ENCODE data around the gene NMU. TPM values are rescaled to one million over a fixed set of nuclear protein-coding genes. Genes with fewer than 3 reads are reported as not detected.

The NMU gene
- total RNA-seq, 1 donor from 2014 or later, result 0.71 TPM

DNA sequence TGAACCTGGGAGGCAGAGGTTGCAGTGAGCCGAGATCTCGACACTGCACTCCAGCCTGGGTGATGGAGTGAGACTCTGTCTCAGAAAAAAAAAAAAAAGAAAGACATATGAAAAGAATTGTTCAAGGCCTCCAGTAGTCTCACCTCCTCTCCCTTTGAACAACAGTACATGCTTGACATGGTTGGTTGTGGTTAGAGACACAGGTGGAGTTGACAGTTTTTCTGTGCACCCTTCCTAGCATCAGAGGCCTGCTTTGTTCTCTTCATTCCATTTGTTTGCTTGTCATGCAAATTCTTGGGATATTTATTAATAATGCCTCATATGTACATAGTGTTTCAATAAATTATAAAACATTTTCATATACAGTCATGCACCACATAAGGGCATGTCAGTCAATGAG, 25.7 kb downstream of the NMU start:
- Histone ChIP-seq H3K27me3 (ENCODE audit: control insufficient read depth, insufficient read depth, low read length) (no peaks in the 10 kb centered on the region), H3K4me3 (ENCODE audit: low read depth, low read length) (no peak overlapping the region), H3K36me3 (ENCODE audit: control insufficient read depth, insufficient read depth, low read length) (no peaks in the 10 kb centered on the region)
- TF ChIP-seq, protein P1, sequence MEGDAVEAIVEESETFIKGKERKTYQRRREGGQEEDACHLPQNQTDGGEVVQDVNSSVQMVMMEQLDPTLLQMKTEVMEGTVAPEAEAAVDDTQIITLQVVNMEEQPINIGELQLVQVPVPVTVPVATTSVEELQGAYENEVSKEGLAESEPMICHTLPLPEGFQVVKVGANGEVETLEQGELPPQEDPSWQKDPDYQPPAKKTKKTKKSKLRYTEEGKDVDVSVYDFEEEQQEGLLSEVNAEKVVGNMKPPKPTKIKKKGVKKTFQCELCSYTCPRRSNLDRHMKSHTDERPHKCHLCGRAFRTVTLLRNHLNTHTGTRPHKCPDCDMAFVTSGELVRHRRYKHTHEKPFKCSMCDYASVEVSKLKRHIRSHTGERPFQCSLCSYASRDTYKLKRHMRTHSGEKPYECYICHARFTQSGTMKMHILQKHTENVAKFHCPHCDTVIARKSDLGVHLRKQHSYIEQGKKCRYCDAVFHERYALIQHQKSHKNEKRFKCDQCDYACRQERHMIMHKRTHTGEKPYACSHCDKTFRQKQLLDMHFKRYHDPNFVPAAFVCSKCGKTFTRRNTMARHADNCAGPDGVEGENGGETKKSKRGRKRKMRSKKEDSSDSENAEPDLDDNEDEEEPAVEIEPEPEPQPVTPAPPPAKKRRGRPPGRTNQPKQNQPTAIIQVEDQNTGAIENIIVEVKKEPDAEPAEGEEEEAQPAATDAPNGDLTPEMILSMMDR (IDR thresholded peaks at IDR 0.05; ENCODE audit: insufficient read depth, low read length, poor library complexity, severe bottlenecking), result no peak
- no peak for DNase-seq (ENCODE audit: low read depth)

DNA sequence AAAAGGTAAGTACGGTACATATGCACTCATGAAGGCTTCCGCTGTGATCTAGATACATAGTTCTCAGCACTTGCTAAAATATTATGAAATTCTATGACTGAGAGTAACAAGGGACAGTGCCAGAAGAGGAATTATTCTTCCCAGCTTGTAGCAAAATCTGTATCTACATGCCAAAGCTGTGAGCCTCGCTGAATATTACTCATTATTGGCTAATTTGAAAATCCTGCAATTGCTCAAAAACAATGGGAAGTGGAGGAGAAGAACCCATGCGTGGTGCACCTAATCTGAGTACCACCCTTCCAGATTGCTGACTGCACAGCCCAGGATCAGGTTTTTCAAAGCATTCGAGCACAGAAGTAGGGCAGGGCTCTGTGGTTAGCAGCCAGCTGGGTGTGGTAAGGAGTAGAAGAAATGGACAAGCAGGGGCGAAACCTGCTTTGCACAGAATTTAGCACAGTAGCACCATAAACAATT, 26.7 kb downstream of the NMU start:
- no peak overlapping the region for H3K4me3 ChIP-seq (ENCODE audit: low read depth, low read length)
- no peak for DNase-seq (ENCODE audit: low read depth)
- no peaks in the 10 kb centered on the region for H3K27me3 ChIP-seq (ENCODE audit: control insufficient read depth, insufficient read depth, low read length)
- TF ChIP-seq, protein P1 (IDR thresholded peaks at IDR 0.05; ENCODE audit: insufficient read depth, low read length, poor library complexity, severe bottlenecking), result no peak
- no peaks in the 10 kb centered on the region for H3K36me3 ChIP-seq (ENCODE audit: control insufficient read depth, insufficient read depth, low read length)

DNA sequence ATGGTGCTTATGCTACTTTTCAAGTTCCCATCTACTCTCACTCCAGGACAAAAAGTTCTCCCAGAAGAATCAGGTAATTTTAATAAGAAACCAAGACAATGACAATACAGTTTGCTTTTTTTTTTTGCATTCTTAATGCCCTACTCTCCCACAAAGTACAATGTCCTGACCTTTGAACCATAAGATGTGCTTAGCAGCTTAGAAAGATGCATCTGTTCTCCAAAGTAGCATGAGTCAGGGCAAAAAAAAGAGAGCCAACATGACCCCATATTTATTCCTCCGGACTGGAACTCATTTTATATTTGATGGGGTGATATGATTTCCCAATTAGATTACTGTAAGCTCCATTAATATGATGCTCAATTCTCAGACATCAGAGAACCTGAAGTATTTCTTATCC, 27.5 kb downstream of the NMU start:
- TF ChIP-seq, protein P1 (IDR thresholded peaks at IDR 0.05; ENCODE audit: insufficient read depth, low read length, poor library complexity, severe bottlenecking), result no peak
- Histone ChIP-seq H3K27me3 (ENCODE audit: control insufficient read depth, insufficient read depth, low read length) (no peaks in the 10 kb centered on the region), H3K36me3 (ENCODE audit: control insufficient read depth, insufficient read depth, low read length) (no peaks in the 10 kb centered on the region), H3K4me3 (ENCODE audit: low read depth, low read length) (no peak overlapping the region)
- no peak for DNase-seq (ENCODE audit: low read depth)

DNA sequence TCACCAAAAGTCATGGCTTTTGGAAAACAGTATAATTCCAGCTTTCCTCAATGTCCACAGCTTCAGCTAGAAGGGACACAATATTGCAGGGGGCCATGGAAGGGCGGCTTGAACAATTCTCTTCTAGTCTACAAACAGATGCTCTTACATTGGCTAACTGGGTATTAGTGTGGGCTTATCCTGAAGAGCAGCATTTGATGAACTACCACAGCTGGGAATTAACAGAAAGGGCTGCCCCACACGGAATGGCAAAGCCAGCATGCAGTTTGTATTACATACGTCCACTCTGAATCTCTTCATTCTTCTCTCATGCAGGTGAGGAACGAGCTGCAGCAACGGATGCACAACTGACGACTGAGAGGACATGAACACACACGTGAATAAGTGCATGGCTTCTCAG, 31.1 kb downstream of the NMU start:
- Histone ChIP-seq H3K4me3 (ENCODE audit: low read depth, low read length) (no peak overlapping the region), H3K27me3 (ENCODE audit: control insufficient read depth, insufficient read depth, low read length) (no peaks in the 10 kb centered on the region), H3K36me3 (ENCODE audit: control insufficient read depth, insufficient read depth, low read length) (no peaks in the 10 kb centered on the region)
- TF ChIP-seq, protein P1 (IDR thresholded peaks at IDR 0.05; ENCODE audit: insufficient read depth, low read length, poor library complexity, severe bottlenecking), result no peak
- DNase-seq (ENCODE audit: low read depth), result no peak

DNA sequence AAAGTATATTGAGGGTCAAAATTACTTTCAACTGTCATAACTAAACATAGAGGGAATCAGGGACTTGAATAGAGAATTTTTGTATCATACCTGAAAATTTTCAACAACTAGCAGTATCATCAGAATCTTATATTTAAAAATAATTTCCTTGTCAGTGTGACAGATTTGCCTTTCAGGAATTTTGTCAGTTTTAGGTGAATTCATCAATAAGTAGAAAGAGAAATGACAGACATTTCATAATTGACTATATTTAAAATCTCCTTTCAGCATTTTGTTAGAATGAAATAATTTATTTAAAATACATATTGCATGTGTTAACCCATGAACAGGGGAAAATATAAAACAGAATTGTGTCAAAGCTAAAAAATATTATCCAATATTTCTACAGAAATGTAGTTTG, 35.5 kb downstream of the NMU start:
- H3K27me3 ChIP-seq (ENCODE audit: control insufficient read depth, insufficient read depth, low read length), result no peaks in the 10 kb centered on the region
- DNase-seq (ENCODE audit: low read depth), result no peak
- TF ChIP-seq, protein P1 (IDR thresholded peaks at IDR 0.05; ENCODE audit: insufficient read depth, low read length, poor library complexity, severe bottlenecking), result no peak
- no peak overlapping the region for H3K4me3 ChIP-seq (ENCODE audit: low read depth, low read length)
- no peaks in the 10 kb centered on the region for H3K36me3 ChIP-seq (ENCODE audit: control insufficient read depth, insufficient read depth, low read length)

DNA sequence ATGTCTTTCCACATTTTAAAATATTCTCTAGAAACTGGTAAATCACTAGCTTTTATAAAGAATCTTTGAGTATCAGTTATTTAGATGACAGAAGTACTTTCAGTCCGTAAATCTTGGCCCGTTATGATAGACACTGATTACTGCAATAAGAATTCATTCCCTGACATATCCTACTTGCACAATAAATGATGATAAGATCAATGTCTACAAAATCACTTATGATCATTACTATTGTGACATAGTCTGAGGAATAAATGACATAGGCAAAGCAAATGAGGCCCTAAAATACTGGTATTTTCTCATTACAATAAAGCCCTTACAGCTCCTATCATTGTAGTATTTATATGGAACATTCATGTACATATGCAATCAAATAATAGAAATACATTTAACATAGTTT, 37.5 kb downstream of the NMU start:
- H3K36me3 ChIP-seq (ENCODE audit: control insufficient read depth, insufficient read depth, low read length), result no peaks in the 10 kb centered on the region
- no peaks in the 10 kb centered on the region for H3K27me3 ChIP-seq (ENCODE audit: control insufficient read depth, insufficient read depth, low read length)
- TF ChIP-seq, protein P1 (IDR thresholded peaks at IDR 0.05; ENCODE audit: insufficient read depth, low read length, poor library complexity, severe bottlenecking), result no peak
- DNase-seq (ENCODE audit: low read depth), result no peak
- H3K4me3 ChIP-seq (ENCODE audit: low read depth, low read length), result no peak overlapping the region

Data from kidney epithelial cell (primary cell).